SU-DHL-6 (cell line): ENCODE results near the gene UQCR11.

Experiments used
- EZH2phosphoT487 ChIP-seq: fragments of 200-600 bp; sonication (generic), shearing (Covaris generic); conservative IDR thresholded peaks from 2 replicates; pipeline ENCODE4 v1.6.1; 2018; ENCODE audit warnings: mild to moderate bottlenecking, antibody characterized with exemption, low read length, moderate library complexity, mixed read lengths
- TF ChIP-seq, protein P1 (sequence below): fragments of 200-600 bp; sonication (generic); IDR thresholded peaks from one replicate; pipeline ENCODE4 v1.5.1; 2017; ENCODE audit warnings: antibody characterized with exemption, mild to moderate bottlenecking, low read length, moderate library complexity; ENCODE audit not compliant: insufficient read depth, poor library complexity, severe bottlenecking

DNA sequence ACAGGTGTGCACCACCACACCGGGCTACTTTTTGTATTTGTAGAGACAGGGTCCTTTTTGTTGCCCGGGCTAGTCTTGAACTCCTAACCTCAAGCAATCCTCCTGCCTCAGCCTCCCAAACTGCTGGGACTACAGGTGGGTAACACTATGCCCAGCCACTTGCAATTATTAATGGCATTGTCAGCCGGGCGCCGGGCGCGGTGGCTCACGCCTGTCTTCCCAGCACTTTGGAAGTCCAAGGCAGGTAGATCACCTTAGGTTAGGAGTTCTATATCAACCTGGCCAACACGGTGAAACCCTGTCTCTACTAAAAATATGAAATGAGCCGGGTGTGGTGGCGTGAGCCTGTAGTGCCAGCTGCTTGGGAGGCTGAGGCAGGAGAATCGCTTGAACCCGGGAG is 34.4 kb downstream of the UQCR11 start:
- TF ChIP-seq, protein P1, sequence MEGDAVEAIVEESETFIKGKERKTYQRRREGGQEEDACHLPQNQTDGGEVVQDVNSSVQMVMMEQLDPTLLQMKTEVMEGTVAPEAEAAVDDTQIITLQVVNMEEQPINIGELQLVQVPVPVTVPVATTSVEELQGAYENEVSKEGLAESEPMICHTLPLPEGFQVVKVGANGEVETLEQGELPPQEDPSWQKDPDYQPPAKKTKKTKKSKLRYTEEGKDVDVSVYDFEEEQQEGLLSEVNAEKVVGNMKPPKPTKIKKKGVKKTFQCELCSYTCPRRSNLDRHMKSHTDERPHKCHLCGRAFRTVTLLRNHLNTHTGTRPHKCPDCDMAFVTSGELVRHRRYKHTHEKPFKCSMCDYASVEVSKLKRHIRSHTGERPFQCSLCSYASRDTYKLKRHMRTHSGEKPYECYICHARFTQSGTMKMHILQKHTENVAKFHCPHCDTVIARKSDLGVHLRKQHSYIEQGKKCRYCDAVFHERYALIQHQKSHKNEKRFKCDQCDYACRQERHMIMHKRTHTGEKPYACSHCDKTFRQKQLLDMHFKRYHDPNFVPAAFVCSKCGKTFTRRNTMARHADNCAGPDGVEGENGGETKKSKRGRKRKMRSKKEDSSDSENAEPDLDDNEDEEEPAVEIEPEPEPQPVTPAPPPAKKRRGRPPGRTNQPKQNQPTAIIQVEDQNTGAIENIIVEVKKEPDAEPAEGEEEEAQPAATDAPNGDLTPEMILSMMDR: no peak
- TF ChIP-seq EZH2phosphoT487: no peak
